ENCODE data around the gene SLIT3. TPM values are rescaled to one million over a fixed set of nuclear protein-coding genes. Genes with fewer than 3 reads are reported as not detected.

SLIT3 gene
- total RNA-seq, 1 experiment from 2014 or later, result not detected

DNA sequence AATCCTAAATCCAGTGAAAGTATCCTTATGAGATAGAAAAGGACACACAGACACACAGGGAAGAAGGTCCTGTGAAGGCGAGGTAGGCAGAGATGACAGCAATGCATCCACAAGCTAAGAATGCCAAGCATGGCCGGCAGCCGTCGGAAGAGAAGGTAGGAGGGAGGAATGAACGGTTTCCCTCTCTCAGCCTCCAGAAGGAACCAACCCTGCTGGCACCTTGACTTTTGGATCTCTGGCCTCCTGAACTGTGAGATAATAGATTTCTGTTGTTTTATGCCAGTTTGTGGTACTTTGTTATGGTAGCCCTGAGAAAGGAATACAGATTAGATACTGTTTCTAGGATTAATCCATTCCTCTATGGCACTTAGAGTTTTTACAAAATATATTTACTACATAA lies 645.6 kb downstream of the SLIT3 start:
- no peak for DNase-seq
- intact Hi-C loops (cut with micrococcal nuclease; ENCODE audit: unreplicated experiment), result no loop called here
- H3K27ac ChIP-seq, result no peak overlapping the region
- H3K27me3 ChIP-seq (ENCODE audit: insufficient read depth, low read depth), result no peaks in the 10 kb centered on the region
- no peak overlapping the region for H3K4me3 ChIP-seq
- H3K9me3 ChIP-seq (ENCODE audit: insufficient read depth, low read depth), result no peaks in the 10 kb centered on the region
- TF ChIP-seq EZH2 (IDR thresholded peaks at IDR 0.05; ENCODE audit: low read depth) (no peak), CTCF (conservative IDR thresholded peaks at IDR 0.05) (no peak)
- no peaks in the 10 kb centered on the region for H3K79me2 ChIP-seq (ENCODE audit: low read depth)
- no peak overlapping the region for H3K4me2 ChIP-seq
- no peaks in the 10 kb centered on the region for H3F3A ChIP-seq (ENCODE audit: insufficient read depth, low read depth)
- H2AFZ ChIP-seq, result no peak overlapping the region
- no peaks in the 10 kb centered on the region for H3K36me3 ChIP-seq (ENCODE audit: low read depth)
- CTCF ChIA-PET, result no interaction called here
- no peaks in the 10 kb centered on the region for H3K4me1 ChIP-seq (replicated peaks; ENCODE audit: insufficient read depth)
- no peaks in the 10 kb centered on the region for H4K20me1 ChIP-seq (ENCODE audit: insufficient read depth)
- BruUV-seq (replicated peaks), result no TSS peak
- no peaks in the 10 kb centered on the region for H3K9me2 ChIP-seq (ENCODE audit: insufficient read depth)
- POLR2A ChIA-PET (ENCODE audit: unreplicated experiment), result no interaction called here

- intact Hi-C loops (cut with micrococcal nuclease; ENCODE audit: unreplicated experiment), result no loop called here
- H3K79me2 ChIP-seq (ENCODE audit: low read depth), result no peaks in the 10 kb centered on the region
- no peak overlapping the region for H2AFZ ChIP-seq
- ChIA-PET CTCF (no interaction called here), POLR2A (ENCODE audit: unreplicated experiment) (no interaction called here)
- DNase-seq, result no peak
- no peaks in the 10 kb centered on the region for H3K4me1 ChIP-seq (replicated peaks; ENCODE audit: insufficient read depth)
- H3K27ac ChIP-seq, result no peak overlapping the region
- no peaks in the 10 kb centered on the region for H3F3A ChIP-seq (ENCODE audit: insufficient read depth, low read depth)
- no peaks in the 10 kb centered on the region for H3K27me3 ChIP-seq (ENCODE audit: insufficient read depth, low read depth)
- no peaks in the 10 kb centered on the region for H3K9me2 ChIP-seq (ENCODE audit: insufficient read depth)
- 0 out of 2 replicates have a peak, but pooled peaks cover 2% of the 10 kb centered on the region for H3K9me3 ChIP-seq (ENCODE audit: insufficient read depth, low read depth)
- no TSS peak for BruUV-seq (replicated peaks)
- no peak overlapping the region for H3K4me3 ChIP-seq
- H3K4me2 ChIP-seq, result no peak overlapping the region
- TF ChIP-seq CTCF (conservative IDR thresholded peaks at IDR 0.05) (no peak), EZH2 (IDR thresholded peaks at IDR 0.05; ENCODE audit: low read depth) (no peak)
- H3K36me3 ChIP-seq (ENCODE audit: low read depth), result no peaks in the 10 kb centered on the region
- no peaks in the 10 kb centered on the region for H4K20me1 ChIP-seq (ENCODE audit: insufficient read depth)
Observed at GRCh38 chr5:168654211-168654721, 646.7 kb downstream of the SLIT3 start.

GRCh38 chr5:168653626-168654025 lies 647.3 kb downstream of the SLIT3 start:
- no peaks in the 10 kb centered on the region for H3K4me1 ChIP-seq (replicated peaks; ENCODE audit: insufficient read depth)
- no TSS peak for BruUV-seq (replicated peaks)
- no peak overlapping the region for H3K4me3 ChIP-seq
- H3K9me3 ChIP-seq (ENCODE audit: insufficient read depth, low read depth), result peaks cover 9% of the 10 kb centered on the region; the same call in 1 of the 2 replicates
- TF ChIP-seq EZH2 (IDR thresholded peaks at IDR 0.05; ENCODE audit: low read depth) (no peak), CTCF (conservative IDR thresholded peaks at IDR 0.05) (no peak)
- no peaks in the 10 kb centered on the region for H3K27me3 ChIP-seq (ENCODE audit: insufficient read depth, low read depth)
- H3K9me2 ChIP-seq (ENCODE audit: insufficient read depth), result no peaks in the 10 kb centered on the region
- no peak overlapping the region for H3K27ac ChIP-seq
- ChIA-PET POLR2A (ENCODE audit: unreplicated experiment) (no interaction called here), CTCF (no interaction called here)
- DNase-seq, result no peak
- no peaks in the 10 kb centered on the region for H3K36me3 ChIP-seq (ENCODE audit: low read depth)
- no peak overlapping the region for H3K4me2 ChIP-seq
- H2AFZ ChIP-seq, result no peak overlapping the region
- no peaks in the 10 kb centered on the region for H3K79me2 ChIP-seq (ENCODE audit: low read depth)
- H4K20me1 ChIP-seq (ENCODE audit: insufficient read depth), result no peaks in the 10 kb centered on the region
- H3F3A ChIP-seq (ENCODE audit: insufficient read depth, low read depth), result no peaks in the 10 kb centered on the region
- intact Hi-C loops (cut with micrococcal nuclease; ENCODE audit: unreplicated experiment), result no loop called here

Measured in PC-9 (cell line).